GM18502 (cell line): ENCODE data around the gene OR13C4.
"Not testable (repeated sequence)": the region's sequence is repeated elsewhere in the genome, so short reads cannot be mapped to it uniquely, and the experiment has no call there.

Experiments used
- ATAC-seq: cut with Tn5 transposase; IDR thresholded peaks from one replicate; pipeline ENCODE4 v1.9.1; 2021; ENCODE audit warnings: mild to moderate bottlenecking; ENCODE audit not compliant: unreplicated experiment, poor library complexity

Gene OR13C4

GRCh38 chr9:104527109-104527508 is at the start of gene OR13C4:
Gene OR13C4, minus strand, starts transcription at chr9:104527209. Its CDS starts 0 bp downstream, at chr9:104527209.
- no peak for ATAC-seq

DNA sequence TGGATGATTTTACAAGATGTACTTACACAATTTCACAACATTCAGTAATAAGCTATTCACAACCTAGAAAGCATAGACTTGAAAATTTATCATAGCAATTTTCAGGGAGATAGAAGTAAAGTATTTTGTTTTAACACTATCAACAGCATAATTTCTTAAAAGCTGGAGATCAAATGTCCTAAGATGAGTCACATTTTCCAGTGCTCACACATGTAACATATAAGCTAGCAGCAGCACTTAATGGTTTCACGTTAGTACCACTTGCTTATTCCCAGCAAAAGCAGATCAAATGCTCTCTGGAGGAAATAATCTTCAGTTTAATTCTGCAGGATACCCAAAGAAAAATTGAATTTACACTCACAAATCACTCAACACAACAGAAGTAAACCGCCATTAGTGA is 48.4 kb upstream of the OR13C4 start:
- no peak for ATAC-seq

DNA sequence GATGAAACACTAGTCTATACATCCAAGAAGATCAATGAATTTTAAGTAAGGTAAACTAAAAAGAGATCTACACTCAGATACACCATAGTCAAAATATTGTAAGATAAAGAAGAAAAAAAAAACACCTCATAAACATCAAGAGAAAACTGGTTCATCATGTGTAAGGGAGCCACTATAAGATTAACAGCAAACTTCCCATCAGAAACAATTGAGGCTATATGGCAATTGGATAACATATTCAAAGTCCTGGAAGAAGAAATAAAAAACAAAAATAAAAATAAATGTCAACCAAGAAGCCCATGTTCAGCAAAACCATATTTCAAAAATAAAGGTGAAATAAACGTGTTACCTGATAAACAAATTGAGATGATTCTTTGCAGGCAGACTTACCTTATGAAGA is 45.6 kb upstream of the OR13C4 start:
- no peak for ATAC-seq

- no peak for ATAC-seq
These were observed 41.9 kb upstream of the OR13C4 start, which contains the start of gene OR13C8 for GRCh38 chr9:104568868-104569267. Gene OR13C8, plus strand, starts transcription at chr9:104569168. Its CDS starts 0 bp downstream, at chr9:104569168.

GRCh38 chr9:104564358-104564757 is 37.3 kb upstream of the OR13C4 start:
- no peak for ATAC-seq

GRCh38 chr9:104556830-104557634 is 30.0 kb upstream of the OR13C4 start:
- no peak for ATAC-seq

DNA sequence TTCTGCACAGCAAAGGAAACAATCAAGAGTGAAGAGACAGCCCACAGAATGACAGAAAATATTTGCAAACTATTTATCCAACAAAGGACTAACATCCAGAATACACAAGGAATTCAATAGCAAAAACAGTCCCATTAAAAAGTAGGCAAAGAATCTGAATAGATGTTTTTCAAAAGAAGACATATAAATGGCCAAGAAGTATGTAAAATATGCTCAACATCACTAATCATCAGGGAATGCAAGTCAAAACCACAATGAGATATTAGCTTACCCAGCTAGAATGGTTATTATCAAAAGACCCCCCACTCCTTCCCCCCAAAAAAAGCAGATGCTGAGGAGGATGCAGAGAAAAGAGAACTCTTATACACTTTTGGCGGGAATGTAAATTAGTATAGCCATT is 28.5 kb upstream of the OR13C4 start:
- ATAC-seq = no peak

- no peak for ATAC-seq
These were observed 26.3 kb upstream of the OR13C4 start for GRCh38 chr9:104553261-104553660.

- no peak for ATAC-seq
These were observed 17.6 kb upstream of the OR13C4 start for GRCh38 chr9:104544644-104545043.

GRCh38 chr9:104539275-104539674 is 12.3 kb upstream of the OR13C4 start:
- ATAC-seq = no peak

GRCh38 chr9:104536756-104537155 is 9.7 kb upstream of the OR13C4 start, which contains the start of gene OR13C3:
Gene OR13C3, minus strand, starts transcription at chr9:104536856. Its CDS starts 133 bp downstream, at chr9:104536723.
- no peak for ATAC-seq

GRCh38 chr9:104520241-104520640 is 6.8 kb downstream of the OR13C4 start:
- not testable (repeated sequence) for ATAC-seq

DNA sequence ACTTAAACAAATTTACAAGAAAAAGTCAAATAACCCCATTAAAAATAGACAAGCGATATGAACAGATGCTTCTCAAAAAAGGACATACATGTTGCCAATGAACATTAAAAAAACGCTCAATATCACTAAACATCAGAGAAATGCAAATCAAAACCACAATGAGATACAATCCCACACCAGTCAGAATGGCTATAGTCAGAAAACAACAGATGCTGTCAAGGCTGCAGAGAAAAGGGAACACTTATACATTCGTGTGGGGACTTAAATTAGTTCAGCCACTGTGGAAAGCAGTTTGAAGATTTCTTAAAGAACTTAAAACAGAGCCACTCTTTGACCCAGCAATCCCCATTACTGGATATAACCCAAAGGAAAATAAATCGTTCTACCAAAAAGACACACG is 12.1 kb downstream of the OR13C4 start:
- no peak for ATAC-seq

- no peak for ATAC-seq
These were observed 20.4 kb downstream of the OR13C4 start for GRCh38 chr9:104506565-104506964.

DNA sequence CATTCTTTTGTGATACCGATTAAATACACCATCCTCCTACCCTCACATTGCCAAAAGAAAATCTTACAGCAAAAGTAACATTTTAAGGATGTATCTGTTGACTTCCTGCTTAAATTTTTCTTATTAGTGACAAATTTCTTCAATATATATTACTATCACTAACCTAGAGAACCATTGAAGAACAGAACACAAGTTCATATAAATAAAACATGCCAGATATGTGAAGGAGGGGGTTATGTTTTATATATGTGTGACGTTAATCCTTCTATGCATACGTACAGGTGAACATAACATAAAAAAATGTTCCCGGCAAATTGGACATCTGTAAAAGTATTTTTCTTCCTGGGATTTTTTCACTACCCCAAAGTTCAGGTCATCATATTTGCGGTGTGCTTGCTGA is 23.0 kb downstream of the OR13C4 start, which contains the start of gene OR13F1:
Gene OR13F1 (plus strand): TSS at position 301 of the 400 bp plus-strand sequence. CDS start 0 bp downstream, at position 301.
- no peak for ATAC-seq

DNA sequence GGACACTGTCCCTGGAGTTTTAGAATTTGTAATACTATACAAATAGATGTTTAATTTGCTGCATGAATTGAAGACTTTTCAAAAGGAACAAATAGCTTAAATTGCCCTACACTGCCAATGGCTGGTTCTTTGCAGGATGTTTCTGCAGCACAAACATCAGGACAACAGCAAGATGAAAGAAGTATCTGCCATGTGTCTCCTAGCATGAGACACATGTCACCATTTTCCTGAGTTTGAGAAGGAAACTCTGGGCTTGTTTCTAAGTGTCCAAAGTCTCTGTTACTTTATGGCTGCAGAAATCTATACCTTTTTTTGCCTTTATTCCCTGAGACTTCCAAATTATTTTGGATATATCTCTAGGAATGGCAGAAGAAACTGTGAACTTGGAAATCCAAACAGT is 23.6 kb downstream of the OR13C4 start:
- ATAC-seq = no peak

DNA sequence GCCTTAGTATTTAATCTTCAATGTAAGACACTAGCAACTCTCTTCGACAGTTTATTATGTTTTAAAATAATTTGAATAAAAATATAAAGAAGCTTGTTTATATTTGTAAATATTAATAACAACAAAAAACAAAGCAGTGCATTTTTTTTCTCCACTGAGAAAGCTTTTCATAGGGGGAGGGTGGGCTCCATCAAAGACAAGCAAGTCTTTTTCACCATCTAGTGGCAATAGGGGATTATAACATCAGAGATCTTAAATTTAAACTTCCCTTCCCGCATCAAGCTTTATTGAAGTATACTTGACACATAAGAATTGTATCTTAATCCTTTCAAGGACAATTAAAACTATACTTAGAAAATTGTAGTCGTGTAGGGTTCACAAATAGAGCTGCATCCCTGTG is 32.2 kb downstream of the OR13C4 start:
- ATAC-seq = no peak

- no peak for ATAC-seq
These were observed 42.0 kb downstream of the OR13C4 start for GRCh38 chr9:104485014-104485413.

DNA sequence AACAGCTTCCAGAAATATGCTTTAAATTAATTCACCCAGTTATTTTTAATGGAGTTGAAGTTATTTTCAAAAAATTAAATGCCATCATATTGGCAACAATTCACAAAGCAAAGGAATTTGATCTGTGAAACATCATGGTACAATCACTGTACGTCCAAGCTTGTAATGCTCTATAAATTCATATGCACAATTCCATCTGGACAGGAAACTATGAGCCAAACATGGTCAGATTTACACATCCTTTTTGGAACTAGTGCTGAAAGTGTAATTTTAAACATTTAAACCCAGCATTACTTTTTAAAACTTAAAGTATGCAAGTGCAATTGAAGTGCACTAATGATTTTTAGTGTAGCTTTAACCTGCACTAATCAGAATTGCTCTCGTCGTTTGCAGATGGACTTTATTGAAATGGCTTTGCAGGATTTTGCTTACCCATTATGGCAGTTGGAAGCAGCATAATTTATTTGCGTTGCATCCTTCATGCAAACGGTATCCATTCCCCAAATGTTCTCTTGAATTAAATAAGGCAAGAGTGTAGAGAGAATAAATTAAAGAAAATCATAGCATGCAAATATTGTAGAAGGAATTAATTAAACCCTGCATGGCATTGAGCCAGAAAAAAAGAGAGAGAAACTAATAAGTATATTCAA is 44.0 kb downstream of the OR13C4 start:
- ATAC-seq = no peak
